GM10266 (cell line): ENCODE data around the gene DNAAF5.

Source experiments
- DNase-seq: peaks from one replicate; pipeline ENCODE4 v3.0.0; 2012; ENCODE audit errors: extremely low spot score
- TF ChIP-seq, protein P1 (sequence below): IDR thresholded peaks from 2 replicates; pipeline ENCODE4 v1.5.1; 2012; ENCODE audit warnings: mild to moderate bottlenecking, low read depth; ENCODE audit not compliant: control insufficient read depth, insufficient read depth; ENCODE audit errors: missing control alignments

Gene DNAAF5

DNA sequence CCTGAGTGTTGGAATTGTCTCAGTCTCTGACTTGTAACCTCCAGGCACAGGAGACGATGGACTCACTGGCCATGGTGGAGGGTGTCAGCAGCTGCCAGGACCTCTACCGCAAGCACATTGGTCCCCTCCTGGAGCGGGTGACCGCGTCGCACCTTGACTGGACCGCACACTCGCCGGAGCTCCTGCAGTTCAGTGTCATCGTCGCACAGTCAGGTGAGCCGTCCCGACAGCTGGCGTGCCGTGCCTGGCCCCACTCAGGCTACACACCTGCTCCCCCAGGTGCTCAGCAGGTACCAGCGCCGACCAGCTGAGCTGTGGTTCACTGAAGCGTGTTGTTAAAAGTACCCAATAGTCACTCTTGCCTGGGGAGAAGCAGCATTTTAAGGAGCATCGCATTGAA lies 37.3 kb downstream of the DNAAF5 start:
- TF ChIP-seq, protein P1, sequence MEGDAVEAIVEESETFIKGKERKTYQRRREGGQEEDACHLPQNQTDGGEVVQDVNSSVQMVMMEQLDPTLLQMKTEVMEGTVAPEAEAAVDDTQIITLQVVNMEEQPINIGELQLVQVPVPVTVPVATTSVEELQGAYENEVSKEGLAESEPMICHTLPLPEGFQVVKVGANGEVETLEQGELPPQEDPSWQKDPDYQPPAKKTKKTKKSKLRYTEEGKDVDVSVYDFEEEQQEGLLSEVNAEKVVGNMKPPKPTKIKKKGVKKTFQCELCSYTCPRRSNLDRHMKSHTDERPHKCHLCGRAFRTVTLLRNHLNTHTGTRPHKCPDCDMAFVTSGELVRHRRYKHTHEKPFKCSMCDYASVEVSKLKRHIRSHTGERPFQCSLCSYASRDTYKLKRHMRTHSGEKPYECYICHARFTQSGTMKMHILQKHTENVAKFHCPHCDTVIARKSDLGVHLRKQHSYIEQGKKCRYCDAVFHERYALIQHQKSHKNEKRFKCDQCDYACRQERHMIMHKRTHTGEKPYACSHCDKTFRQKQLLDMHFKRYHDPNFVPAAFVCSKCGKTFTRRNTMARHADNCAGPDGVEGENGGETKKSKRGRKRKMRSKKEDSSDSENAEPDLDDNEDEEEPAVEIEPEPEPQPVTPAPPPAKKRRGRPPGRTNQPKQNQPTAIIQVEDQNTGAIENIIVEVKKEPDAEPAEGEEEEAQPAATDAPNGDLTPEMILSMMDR: no peak

DNA sequence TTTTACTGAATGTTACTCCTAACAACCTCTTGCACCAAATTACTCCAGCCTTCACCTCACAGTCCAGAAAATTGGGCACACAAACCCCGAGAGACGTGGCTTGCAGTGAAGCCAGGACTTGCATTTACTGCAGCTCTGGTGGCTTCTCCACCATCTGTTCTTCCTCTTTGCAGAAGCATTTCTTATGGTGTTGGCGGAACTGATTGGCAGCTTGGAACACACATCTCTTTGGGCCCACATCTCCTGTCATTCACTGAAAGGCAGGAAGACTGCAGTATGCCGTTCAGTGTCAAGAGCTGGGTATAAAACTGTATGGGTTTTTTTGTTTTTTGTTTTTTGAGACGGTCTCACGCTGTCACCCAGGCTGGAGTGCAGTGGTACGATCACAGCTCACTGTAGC lies 38.9 kb downstream of the DNAAF5 start:
- no peak for DNase-seq
- TF ChIP-seq, protein P1: no peak

More for the DNA sequence above, 37.3 kb downstream of the DNAAF5 start:
- DNase-seq: no peak

DNA sequence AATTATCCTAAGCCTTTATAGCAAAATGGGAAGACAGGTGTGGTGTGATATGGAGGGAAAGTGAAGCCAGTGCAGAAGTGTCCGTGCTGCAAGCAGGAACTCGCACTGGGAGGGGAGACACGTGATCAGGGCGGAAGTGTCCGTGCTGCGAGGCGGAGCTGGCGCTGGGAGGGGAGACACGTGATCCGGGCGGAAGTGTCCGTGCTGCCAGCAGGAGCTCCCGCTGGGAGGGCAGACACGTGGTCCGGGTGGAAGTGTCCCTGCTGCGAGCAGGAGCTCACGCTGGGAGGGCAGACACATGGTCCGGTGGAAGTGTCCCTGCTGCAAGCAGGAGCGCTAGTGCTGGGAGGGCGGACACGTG lies 41.1 kb downstream of the DNAAF5 start:
- TF ChIP-seq, protein P1: no peak
- no peak for DNase-seq

DNA sequence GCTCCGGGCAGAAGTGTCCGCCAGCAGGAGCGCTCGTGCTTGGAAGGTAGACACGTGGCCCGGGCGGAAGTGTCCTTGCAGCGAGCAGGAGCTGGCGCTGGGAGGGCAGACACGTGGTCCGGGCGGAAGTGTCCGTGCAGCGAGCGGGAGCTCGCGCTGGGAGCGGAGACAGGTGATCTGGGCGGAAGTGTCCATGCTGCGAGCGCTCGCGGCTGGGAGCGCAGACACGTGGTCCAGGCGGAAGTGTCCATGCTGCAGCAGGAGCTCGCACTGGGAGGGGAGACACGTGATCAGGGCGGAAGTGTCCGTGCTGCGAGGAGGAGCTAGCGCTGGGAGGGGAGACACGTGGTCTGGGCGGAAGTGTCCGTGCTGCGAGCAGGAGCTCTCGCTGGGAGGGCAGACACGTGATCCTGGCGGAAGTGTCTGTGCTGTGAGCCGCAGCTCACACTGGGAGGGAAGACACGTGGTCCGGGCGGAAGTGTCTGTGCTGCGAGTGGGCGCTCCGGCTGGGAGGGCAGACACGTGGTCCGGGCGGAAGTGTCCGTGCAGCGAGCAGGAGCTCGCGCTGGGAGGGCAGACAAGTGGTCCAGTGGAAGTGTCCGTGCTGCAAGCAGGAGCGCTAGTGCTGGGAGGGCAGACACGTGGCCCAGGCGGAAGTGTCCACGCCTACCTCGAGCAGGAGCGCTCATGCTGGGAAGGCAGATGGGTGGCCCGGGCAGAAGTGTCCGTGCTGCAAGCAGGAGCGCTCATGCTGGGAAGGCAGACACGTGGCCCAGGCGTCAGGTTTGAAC lies 41.6 kb downstream of the DNAAF5 start:
- no peak for DNase-seq
- TF ChIP-seq, protein P1: no peak

DNA sequence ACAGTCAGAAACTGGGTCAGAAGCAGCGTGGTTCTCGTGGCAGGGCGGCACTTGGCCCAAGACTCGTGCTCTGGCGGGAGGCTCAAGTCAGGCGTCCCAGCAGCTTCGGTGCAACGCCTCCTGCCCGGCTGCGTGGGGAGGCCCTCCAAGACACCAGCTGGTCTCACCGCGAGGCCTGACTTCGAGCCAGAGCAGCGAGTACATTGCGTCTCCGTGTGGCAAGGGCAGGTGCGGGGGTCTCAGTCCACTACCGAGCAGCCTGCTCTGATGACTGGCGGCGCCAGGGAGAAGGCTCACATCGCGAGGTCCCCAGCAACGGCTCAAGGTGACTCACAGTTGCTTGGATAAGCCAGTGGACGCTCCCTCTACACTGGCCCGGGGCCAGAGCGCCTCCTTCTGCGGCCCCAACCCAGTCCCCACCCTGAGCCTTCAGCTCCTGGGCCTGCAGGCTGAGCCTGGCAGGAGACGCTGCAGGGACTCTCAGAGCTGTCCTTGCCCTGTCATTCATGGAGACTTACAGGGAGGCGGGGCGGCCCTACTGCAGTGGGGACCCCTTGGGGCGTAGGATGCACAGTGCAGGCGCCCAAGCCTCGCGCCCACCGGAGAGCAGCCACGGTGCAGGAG lies 42.5 kb downstream of the DNAAF5 start:
- DNase-seq: no peak
- TF ChIP-seq, protein P1: no peak

DNA sequence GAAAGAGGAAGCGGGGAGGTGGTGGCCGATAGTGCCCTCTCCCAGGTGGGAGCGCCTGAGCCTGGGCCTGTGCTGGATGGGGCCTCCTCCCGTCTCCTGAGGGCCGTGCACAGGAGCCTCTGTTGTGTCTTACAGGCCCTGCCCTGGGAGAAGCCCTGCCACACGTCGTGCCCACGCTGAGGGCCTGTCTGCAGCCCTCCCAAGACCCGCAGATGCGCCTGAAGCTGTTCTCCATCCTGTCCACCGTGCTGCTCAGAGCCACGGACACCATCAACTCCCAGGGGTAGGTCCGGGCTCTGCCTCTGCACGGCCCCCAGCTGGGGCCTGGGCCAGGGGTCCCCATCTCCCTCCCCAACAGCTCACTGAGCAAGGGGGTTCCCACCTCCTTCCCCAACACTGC lies 43.8 kb downstream of the DNAAF5 start:
- no peak for DNase-seq
- TF ChIP-seq, protein P1: no peak

DNA sequence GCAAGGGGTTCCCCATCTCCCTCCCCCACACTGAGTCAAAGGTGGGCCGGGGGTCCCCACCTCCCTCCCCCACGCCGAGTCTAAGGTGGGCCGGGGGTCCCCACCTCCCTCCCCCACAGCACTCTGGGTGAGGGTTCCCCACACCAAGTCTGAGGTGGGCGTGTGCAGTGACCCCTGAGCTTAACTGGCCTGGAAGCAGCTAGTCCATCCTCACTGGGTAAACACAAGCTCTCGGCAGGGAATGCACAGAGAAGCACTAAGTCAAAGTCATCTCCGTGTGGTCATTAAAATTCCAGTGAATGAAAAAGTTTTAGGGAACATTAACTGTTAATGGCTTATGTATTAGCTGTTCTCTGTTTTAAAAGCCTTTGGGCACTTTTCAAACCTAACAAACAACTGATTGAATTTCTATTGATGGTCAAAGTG lies 44.3 kb downstream of the DNAAF5 start:
- TF ChIP-seq, protein P1: no peak
- no peak for DNase-seq
